Ishikawa (cell line): ENCODE data around the gene MCM9.

Experiments used
- CEBPB ChIP-seq: IDR thresholded peaks from 2 replicates; pipeline ENCODE4 v1.6.1; 2012
- CREB1 ChIP-seq: IDR thresholded peaks from 2 replicates; pipeline ENCODE4 v1.6.1; 2012; ENCODE audit warnings: low read depth
- EGR1 ChIP-seq: IDR thresholded peaks from 2 replicates; pipeline ENCODE4 v1.6.1; 2012
- EP300 ChIP-seq: IDR thresholded peaks from 2 replicates; pipeline ENCODE4 v1.6.1; 2012; ENCODE audit warnings: borderline replicate concordance
- FOXM1 ChIP-seq: IDR thresholded peaks from 2 replicates; pipeline ENCODE4 v1.6.1; 2012; ENCODE audit warnings: low read depth, borderline replicate concordance
- MAX ChIP-seq: IDR thresholded peaks from 2 replicates; pipeline ENCODE4 v1.6.1; 2012
- NFIC ChIP-seq: IDR thresholded peaks from 2 replicates; pipeline ENCODE4 v1.6.1; 2012
- RAD21 ChIP-seq: IDR thresholded peaks from 2 replicates; pipeline ENCODE4 v1.6.1; 2012; ENCODE audit warnings: low read depth
- TAF1 ChIP-seq: IDR thresholded peaks from 2 replicates; pipeline ENCODE4 v1.6.1; 2012; ENCODE audit warnings: low read depth, mild to moderate bottlenecking
- TCF12 ChIP-seq: IDR thresholded peaks from 2 replicates; pipeline ENCODE4 v1.6.1; 2012; ENCODE audit warnings: low read depth
- TEAD4 ChIP-seq: IDR thresholded peaks from 2 replicates; pipeline ENCODE4 v1.6.1; 2012
- YY1 ChIP-seq: IDR thresholded peaks from 2 replicates; pipeline ENCODE4 v1.6.1; 2012; ENCODE audit warnings: low read depth
- ZBTB7A ChIP-seq: IDR thresholded peaks from 2 replicates; pipeline ENCODE4 v1.6.1; 2012; ENCODE audit warnings: low read depth
- TF ChIP-seq, protein P1 (sequence below): IDR thresholded peaks from 2 replicates; pipeline ENCODE4 v1.6.1; 2012
- TF ChIP-seq, protein P2 (sequence below): IDR thresholded peaks from 2 replicates; pipeline ENCODE4 v1.6.1; 2012; ENCODE audit warnings: low read depth, mild to moderate bottlenecking

The MCM9 gene

GRCh38 chr6:118780668-118781067, 154.3 kb downstream of the MCM9 start:
- TF ChIP-seq EGR1 (no peak), RAD21 (no peak), NFIC (no peak), MAX (no peak), TAF1 (no peak), TCF12 (no peak)
- TF ChIP-seq, protein P1, sequence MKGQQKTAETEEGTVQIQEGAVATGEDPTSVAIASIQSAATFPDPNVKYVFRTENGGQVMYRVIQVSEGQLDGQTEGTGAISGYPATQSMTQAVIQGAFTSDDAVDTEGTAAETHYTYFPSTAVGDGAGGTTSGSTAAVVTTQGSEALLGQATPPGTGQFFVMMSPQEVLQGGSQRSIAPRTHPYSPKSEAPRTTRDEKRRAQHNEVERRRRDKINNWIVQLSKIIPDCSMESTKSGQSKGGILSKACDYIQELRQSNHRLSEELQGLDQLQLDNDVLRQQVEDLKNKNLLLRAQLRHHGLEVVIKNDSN, result no peak
- TF ChIP-seq, protein P2, sequence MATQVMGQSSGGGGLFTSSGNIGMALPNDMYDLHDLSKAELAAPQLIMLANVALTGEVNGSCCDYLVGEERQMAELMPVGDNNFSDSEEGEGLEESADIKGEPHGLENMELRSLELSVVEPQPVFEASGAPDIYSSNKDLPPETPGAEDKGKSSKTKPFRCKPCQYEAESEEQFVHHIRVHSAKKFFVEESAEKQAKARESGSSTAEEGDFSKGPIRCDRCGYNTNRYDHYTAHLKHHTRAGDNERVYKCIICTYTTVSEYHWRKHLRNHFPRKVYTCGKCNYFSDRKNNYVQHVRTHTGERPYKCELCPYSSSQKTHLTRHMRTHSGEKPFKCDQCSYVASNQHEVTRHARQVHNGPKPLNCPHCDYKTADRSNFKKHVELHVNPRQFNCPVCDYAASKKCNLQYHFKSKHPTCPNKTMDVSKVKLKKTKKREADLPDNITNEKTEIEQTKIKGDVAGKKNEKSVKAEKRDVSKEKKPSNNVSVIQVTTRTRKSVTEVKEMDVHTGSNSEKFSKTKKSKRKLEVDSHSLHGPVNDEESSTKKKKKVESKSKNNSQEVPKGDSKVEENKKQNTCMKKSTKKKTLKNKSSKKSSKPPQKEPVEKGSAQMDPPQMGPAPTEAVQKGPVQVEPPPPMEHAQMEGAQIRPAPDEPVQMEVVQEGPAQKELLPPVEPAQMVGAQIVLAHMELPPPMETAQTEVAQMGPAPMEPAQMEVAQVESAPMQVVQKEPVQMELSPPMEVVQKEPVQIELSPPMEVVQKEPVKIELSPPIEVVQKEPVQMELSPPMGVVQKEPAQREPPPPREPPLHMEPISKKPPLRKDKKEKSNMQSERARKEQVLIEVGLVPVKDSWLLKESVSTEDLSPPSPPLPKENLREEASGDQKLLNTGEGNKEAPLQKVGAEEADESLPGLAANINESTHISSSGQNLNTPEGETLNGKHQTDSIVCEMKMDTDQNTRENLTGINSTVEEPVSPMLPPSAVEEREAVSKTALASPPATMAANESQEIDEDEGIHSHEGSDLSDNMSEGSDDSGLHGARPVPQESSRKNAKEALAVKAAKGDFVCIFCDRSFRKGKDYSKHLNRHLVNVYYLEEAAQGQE, result no peak

DNA sequence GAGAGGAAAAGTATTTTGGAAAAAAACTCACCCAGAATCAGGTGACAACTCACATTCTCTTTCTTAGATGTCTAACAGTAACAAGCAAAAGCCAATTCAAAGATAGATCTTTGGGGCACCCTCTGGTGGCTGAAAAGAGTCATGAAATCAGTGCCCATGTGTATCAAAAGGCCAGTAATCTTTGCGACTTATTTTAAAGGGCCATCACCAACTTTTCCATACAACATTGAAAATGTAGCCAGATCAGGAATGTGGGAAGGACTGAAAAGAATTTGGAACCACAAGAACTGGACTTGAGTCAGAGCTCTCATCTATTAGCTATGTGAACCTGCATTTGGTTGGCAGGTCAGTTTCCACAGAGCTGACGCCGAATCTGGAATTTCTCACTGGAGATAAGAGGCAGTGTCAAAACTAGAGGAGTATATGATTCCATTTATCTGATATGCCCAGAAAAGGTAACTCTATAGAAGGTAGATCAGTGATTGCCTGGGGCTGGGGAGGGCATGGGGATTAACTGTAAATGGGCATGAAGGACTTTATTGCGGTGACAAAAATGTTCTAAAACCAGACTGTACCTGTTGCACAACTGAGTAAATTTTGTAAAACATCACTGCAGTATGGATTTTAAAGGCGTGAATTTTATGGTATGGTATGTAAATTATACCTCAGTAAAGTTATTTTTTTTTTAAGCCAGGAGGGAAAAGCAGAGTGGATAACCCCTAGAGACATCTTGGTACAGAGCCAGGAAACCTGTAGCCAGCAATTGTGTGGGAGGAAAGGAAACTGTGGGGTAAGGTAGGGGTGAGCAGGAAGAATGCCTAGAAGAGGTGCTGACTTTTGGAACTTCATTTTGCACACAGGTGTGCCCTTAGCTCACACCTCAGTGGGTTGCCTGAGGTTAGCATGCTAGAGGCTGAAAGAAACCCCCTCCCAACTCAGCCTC, 158.1 kb downstream of the MCM9 start:
- TF ChIP-seq RAD21 (peak; percentile 51), TAF1 (no peak)
- TF ChIP-seq, protein P1, result no peak

DNA sequence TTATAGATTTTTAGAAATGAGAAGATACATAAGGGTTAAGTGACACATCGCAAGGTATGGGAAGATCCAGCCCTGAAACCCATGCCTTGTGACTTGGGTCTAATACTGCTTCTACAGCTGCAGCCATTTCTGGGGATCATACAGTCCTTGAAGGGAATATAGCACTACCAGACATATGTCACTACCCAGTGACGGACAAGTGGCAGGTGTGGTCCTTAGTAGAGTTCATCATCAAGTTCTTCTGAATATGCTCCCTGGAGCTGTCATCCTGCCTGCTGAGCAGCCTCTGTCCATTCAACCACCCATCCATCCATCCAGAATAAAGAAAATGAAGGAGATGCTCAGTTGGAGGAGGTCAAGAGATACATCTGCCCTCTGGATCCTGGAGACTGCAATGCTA, 159.6 kb downstream of the MCM9 start:
- TF ChIP-seq EP300 (no peak), TAF1 (no peak), TCF12 (no peak), MAX (no peak), YY1 (no peak), FOXM1 (no peak), CREB1 (no peak), CEBPB (no peak), ZBTB7A (no peak), TEAD4 (no peak)
- TF ChIP-seq, protein P1, result no peak

DNA sequence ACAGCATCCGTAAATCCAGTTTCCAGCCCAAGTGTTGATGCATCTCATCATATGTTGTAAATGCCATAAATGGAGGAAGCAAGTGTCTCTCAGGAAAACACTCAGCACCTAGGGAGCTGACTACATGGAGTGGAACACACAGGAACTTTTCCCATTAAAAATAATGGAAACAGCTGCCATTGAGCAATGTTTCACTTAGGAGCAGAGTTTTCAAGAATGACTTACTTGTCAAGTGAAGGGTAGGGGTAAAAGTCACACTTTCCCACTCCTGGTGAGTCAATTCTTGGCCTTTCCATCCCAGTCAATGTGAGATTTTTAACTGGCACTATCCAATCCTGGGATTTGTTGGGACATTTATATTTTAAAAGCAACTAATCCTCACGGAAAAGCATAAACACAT, 160.4 kb downstream of the MCM9 start:
- TF ChIP-seq RAD21 (no peak), TEAD4 (no peak), FOXM1 (no peak), TAF1 (no peak), EP300 (no peak), CREB1 (no peak)
- TF ChIP-seq, protein P2, result no peak

DNA sequence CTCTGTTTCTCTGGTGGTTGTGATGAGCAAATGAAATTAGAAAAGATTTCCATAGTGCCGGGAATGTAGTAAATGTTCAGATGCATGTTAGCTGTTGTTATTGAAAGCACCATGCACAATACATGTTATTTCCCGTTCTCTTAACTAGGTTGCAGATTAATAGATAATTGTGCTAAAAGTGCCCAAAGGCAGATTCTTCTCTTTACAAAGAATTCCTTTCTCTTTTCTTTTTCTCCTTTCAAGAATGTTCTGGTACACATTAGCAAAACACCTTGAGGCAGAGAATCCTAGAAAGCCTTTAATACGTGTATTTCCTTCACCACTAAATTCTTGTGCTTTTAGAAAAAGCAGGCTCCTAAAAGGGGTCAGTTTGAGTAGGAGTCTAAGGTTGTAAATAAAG, 162.1 kb downstream of the MCM9 start:
- TF ChIP-seq ZBTB7A (no peak), CEBPB (no peak), TEAD4 (no peak)
- TF ChIP-seq, protein P1, result no peak

DNA sequence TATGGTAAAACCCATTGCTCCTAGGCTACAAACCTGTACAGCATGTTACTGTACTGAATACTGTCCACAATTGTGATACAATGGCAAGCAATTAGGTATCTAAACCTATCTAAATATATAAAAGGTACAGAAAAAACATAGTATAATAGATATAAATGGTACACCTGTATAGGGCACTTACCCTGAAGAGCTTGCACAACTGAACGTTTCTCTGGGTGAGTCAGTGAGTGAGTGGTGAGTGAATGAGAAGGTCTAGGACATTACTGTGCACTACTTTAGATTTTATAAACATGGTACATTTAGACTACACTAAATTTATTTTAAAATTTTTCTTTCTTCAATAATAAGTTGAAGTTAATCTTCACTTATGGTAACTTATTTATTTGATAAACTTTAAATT, 163.7 kb downstream of the MCM9 start:
- TF ChIP-seq TEAD4, result no peak
- TF ChIP-seq NFIC, result no peak
- TF ChIP-seq, protein P1, result no peak
